Dermis blood vessel endothelial cell (primary cell): ENCODE data around the gene ANO8. TPM values are rescaled to one million over a fixed set of nuclear protein-coding genes. Genes with fewer than 3 reads are reported as not detected.

Experiments used
- DNase-seq: peaks from one replicate; pipeline ENCODE4 v3.0.0; 2010
- total RNA-seq: library from RNA; depleted of rRNA; stranded (reverse); fragments of >200 nt; gene quantifications from 2 replicates; pipeline ENCODE4 v1.2.3, GENCODE V29; 2014

Gene ANO8
- total RNA-seq, 1 donor from 2014 or later = 6.8 TPM

- peak; percentile 64 for DNase-seq
Observed at GRCh38 chr19:17347361-17347760, 12.7 kb upstream of the ANO8 start.

GRCh38 chr19:17346109-17346671 lies 11.5 kb upstream of the ANO8 start:
- DNase-seq = peak; percentile 77

DNA sequence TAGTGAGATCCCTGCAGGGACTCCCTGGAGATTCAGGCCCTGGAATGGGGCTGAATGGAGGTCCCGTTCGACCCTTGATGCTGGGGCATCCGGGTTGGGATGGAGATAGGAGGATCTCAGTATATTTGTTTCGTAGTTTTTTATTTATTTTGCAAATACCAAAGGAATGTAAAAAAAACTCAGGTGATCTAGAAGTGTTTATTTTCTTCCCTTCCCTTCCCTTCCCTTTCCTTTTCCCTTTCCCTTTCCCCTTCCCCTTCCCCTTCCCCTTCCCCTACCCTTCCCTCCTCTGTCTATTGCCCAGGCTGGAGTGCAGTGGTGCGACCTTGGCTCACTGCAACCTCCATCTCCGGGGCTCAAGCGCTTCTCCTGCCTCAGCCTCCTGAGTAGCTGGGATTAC lies 7.2 kb upstream of the ANO8 start:
- DNase-seq = no peak

- no peak for DNase-seq
Observed at GRCh38 chr19:17341386-17341785, 6.7 kb upstream of the ANO8 start.

GRCh38 chr19:17340871-17341357 lies 6.3 kb upstream of the ANO8 start:
- DNase-seq = no peak

- DNase-seq = no peak
Observed at GRCh38 chr19:17340302-17340870, 5.7 kb upstream of the ANO8 start.

DNA sequence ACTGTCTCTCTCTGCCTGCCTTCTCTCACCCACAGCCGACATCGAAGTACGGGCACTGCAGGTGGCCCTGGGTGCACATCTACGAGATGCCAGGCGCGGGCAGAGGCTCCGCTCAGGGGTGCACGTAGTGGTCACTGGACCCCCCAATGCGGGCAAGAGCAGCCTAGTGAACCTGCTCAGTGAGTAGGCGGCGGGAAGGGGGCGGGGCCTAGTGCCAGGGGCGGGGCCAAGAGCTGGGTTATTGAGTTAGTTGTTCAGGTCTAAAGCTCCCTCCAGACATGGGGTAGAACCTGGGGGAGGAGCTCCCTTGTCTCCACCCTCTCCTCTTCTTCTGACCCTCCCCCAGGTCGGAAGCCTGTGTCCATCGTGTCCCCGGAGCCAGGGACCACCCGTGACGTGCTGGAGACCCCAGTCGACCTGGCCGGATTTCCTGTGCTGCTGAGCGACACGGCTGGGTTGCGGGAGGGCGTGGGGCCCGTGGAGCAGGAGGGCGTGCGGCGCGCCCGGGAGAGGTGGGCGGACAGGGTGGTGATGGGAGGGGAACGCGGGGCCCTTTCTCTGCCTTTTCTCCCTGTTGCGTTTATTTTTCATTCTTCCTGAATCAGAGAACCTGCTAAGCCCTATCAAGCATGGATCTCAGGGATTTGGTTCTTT lies 4.6 kb upstream of the ANO8 start:
- no peak for DNase-seq

- no peak for DNase-seq
Observed at GRCh38 chr19:17338433-17339078, 3.9 kb upstream of the ANO8 start.

DNA sequence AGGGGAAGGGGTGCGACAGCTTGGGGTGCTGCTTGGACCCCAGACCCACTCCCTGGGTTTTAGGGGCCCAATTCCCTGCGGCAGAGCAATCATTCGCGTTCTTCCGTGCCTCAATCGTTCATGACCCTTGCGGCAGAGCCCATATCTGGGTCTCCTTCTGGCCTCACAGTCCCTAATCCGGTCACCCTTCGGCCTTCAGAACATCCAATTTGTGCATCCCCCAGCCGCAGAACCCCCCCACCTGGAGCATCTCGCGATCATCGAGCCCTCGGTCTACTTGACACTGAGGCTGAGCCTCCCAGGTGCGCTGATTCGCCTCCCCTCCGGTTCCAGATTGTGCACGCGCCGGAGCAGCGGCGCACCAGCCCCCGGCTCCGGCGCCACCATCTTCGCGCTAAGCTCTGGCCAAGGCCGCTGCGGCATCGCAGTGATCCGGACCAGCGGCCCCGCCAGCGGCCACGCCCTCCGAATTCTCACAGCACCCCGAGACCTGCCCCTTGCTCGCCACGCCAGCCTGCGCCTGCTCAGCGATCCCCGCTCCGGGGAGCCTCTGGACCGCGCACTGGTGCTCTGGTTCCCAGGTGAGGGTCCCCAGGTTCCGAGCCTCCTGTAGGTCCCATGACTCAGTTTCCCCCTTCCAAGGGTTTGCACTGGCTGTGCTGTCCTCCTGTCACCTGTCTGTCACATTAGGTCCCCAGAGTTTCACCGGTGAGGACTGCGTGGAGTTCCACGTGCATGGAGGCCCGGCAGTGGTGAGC lies 3.2 kb upstream of the ANO8 start:
- no peak for DNase-seq

DNA sequence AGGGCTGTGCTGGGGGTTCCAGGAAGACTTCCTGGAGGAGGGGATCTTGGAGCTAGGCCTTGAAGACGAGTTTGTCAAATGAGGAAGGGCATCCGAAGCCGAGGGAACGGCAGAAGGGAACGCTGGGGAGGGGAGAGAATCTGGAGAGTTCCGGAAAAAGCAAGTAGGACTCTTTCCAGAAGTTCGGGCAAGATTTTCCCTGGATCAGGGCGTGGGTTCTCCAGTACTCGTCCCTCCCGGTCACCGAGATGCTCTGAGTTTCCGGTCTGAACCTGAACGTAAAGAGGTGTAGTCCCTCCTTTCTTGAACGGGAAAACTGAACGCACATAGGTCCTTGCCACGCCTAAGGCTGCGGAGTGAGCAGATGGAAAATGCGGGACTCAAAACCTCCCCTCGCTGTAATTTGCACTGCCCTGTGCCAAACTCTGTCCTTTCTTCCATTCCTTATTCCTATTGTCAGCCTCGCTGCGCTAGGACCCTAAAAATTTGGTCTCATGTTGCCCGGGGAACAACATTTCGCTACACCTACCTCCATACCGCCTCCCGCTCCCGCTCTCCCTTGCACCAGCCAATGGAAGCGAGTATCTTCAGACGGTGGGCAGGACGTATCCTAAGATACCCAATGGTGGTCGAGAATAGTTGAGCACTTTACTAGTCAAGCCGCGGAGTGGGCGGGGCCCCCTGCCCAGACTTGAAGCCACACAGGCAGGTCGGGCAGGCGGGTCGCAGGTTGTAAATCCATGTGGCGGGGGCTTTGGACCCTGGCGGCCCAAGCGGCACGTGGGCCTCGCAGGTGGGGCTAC lies 2.4 kb upstream of the ANO8 start, which contains the start of gene GTPBP3:
Gene GTPBP3 (plus strand): TSS at position 682 of the 803 bp plus-strand sequence. CDS start 59 bp downstream, at position 741.
- DNase-seq = peak; percentile 99

- no peak for DNase-seq
Observed at GRCh38 chr19:17335575-17335974, 920 bp upstream of the ANO8 start.

- DNase-seq = no peak
Observed at GRCh38 chr19:17333611-17334413, 843 bp downstream of the ANO8 start.

DNA sequence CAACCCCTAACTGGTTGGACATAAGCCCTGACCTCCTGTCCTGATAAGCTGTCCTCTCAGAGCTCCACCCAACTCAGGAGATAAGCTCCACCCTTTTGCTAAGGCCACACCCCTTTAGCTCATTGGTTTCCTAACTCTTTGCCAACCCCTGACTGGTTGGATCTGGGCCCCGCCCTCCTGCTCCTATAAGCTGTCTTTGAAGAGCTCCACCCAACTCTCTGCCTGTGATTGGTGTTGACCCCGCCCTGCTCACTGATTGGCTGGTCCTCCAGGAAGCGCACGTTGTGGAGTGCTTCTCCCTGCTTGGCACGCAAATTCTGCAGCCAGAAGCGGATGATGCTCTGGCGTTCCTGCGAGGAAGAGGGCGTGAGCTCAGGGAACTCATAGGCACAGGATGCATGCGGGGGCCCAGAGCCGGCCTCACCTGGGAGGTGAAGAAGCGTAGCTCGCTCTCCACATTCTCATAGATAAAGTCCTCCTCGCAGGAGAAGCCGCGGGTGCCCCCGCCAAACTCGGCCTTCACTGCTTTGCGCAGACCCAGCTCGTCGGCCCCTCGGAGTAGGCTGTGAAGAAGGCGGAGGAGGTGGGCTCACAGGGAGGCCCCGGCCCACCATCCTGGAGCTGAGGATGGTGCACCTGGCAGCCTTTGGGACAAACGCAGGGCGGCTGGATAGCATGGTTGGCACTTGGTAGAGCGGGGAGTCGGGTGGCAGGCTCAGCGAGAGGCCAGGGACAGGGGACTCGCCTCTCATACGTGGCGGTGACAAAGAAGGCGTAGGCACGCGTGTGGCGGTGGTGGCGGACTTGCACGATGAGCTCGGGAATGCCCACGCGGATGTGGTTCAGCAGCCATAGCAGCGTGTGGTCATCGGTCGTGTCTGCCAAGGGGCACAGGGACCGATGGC lies 1.7 kb downstream of the ANO8 start:
- DNase-seq = peak; percentile 50

- no peak for DNase-seq
Observed at GRCh38 chr19:17332360-17332676, 2.3 kb downstream of the ANO8 start.

GRCh38 chr19:17331045-17331558 lies 3.6 kb downstream of the ANO8 start:
- no peak for DNase-seq

GRCh38 chr19:17330262-17331044 lies 4.2 kb downstream of the ANO8 start:
- DNase-seq = no peak

DNA sequence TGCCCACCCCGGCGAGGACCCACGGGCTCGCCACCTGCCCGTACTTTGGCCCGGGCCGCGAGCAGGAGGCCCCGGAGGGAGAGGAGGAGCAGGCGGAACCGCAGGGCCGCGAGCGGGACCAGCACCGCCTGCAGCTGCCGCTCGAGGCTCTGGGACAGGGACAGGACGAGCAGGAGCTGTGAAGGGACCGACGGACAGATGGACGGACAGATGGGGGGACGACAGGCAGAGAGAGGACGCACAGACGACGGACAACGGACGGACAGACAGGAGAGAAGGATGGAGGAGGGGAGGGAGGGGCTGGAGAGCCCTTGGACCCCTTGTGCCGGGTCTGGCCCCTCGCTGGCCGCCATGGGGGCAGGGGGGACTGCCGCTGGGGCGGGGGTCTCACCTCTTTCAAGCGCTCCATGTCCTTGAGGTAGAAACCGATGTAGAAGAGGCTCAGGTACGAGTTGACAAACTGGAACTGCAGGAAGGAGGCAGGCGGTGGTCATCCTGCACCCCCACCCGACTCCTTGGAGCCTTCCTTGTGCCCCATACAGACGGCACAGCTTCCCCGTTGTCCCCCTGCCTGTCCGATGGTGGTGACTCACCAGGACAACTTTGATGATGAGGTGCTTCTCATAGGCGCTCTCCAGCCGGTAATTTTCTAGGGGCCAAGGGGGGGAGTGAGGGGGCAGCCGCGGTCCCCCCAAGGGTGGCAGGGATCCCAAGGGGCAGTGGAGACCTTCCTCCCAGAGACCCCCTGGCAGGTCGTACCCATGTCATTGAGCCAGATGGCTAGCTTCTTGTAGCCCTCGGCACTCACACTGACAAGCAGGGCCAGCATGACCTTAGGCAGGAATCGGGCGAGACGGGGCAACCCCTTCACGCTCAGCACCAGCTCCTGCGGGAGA lies 5.0 kb downstream of the ANO8 start:
- DNase-seq = no peak
